ENCODE data around the gene APMAP. TPM values are rescaled to one million over a fixed set of nuclear protein-coding genes. Genes with fewer than 3 reads are reported as not detected.

Gene APMAP
- total RNA-seq, 1 donor from 2014 or later: 81.3 TPM

DNA sequence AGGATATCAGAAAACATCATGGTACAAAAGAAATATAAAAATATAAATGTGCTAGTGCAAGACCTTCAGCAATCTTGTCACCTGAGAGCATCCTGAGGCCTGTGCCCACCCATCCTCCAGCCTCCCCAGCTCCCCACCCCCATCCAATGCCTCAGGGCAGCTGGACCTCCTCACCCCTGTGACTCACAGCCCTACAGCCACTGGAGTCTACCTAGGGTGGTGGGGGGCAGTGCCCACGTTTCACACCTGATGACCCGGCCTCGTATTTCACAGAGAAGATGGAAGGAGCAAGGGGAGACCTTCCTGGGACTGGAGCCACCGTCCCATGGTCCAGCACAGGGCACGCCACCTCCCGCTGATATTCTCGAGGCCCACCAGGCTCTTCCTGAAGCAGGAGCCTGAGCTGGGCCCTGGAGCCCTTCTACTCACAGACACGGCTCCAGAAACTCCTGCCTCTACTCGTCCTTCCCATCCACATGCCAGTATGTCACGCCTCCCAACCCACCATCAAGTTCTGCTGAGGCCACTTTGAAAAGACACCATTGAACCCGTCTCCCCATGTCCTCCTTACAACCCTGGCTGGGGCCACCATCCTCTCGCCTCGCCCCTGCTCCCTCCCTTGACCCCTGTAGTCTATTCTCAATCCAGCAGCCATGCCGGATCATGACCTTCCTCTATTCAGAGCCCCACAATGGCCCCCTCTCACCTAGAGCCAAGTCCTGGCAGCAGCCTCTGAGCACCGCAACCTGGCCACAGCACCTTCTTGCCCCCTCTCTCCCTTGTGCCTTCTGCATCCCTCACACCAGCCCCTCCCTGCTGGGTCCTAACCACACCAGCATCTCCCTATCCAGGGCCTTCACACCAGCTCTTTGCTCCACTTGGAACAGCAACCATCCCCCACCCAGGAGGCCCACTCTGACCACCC is 13.3 kb downstream of the APMAP start:
- Mint-ChIP-seq H3K4me1 (ENCODE audit: low read depth) (peaks cover 3% of the 10 kb centered on the region), H3K9me3 (ENCODE audit: low read depth) (peaks cover 25% of the 10 kb centered on the region), H3K27ac (no peak overlapping the region), H3K4me3 (ENCODE audit: low read depth) (no peak overlapping the region), H3K27me3 (no peaks in the 10 kb centered on the region), H3K36me3 (ENCODE audit: insufficient read depth) (peaks cover 67% of the 10 kb centered on the region)
- DNase-seq (ENCODE audit: low spot score, unreplicated experiment): no peak
- TF ChIP-seq, protein P1, sequence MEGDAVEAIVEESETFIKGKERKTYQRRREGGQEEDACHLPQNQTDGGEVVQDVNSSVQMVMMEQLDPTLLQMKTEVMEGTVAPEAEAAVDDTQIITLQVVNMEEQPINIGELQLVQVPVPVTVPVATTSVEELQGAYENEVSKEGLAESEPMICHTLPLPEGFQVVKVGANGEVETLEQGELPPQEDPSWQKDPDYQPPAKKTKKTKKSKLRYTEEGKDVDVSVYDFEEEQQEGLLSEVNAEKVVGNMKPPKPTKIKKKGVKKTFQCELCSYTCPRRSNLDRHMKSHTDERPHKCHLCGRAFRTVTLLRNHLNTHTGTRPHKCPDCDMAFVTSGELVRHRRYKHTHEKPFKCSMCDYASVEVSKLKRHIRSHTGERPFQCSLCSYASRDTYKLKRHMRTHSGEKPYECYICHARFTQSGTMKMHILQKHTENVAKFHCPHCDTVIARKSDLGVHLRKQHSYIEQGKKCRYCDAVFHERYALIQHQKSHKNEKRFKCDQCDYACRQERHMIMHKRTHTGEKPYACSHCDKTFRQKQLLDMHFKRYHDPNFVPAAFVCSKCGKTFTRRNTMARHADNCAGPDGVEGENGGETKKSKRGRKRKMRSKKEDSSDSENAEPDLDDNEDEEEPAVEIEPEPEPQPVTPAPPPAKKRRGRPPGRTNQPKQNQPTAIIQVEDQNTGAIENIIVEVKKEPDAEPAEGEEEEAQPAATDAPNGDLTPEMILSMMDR (IDR thresholded peaks at IDR 0.05; ENCODE audit: unreplicated experiment): no peak

DNA sequence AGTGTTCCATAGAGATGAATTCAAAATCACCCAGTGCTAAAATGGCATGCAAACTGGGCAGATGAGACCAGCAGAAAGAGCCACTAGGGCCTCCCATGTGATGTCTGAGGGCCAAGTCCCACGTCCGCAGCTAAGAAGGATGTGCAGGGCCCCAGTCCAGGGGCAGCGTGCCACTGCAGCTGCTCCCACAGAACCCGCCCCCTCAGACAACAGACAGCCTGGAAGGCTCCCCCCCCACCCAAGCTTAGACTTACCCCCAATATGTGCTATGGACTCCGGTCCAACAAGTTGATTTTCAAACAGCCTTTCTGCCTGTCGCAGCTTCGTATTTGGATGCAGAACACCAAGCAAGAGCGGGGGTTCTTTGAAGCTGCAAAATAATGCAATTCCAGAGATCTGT is 14.0 kb downstream of the APMAP start:
- no peaks in the 10 kb centered on the region for H3K27me3 Mint-ChIP-seq
- H3K36me3 Mint-ChIP-seq (ENCODE audit: insufficient read depth): peaks cover 66% of the 10 kb centered on the region
- H3K27ac Mint-ChIP-seq: no peak overlapping the region

DNA sequence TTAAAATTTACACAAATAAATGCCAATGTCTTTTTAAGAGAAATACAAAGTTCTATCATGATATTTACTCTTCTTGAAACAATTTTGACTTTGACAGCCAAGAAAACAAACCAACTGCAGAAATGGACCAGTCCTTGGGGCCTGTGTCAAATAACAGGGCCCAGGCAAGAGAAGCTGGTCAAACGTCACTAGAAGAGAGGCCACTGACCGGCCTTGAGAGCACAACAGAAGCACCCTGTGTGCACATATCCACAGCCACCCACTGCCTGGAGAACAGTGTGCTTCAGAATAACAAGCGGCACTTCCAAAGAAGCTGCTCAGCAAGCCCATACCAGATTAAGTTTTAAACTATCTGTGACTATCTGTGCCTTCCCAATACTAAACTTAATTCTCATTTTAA is 14.8 kb downstream of the APMAP start:
- Mint-ChIP-seq H3K4me1 (ENCODE audit: low read depth) (no peaks in the 10 kb centered on the region), H3K9me3 (ENCODE audit: low read depth) (peaks cover 25% of the 10 kb centered on the region), H3K27me3 (no peaks in the 10 kb centered on the region), H3K27ac (no peak overlapping the region), H3K36me3 (ENCODE audit: insufficient read depth) (peaks cover 71% of the 10 kb centered on the region), H3K4me3 (ENCODE audit: low read depth) (no peak overlapping the region)
- no peak for DNase-seq (ENCODE audit: low spot score, unreplicated experiment)
- TF ChIP-seq, protein P1 (IDR thresholded peaks at IDR 0.05; ENCODE audit: unreplicated experiment): no peak

More for the DNA sequence above, 14.0 kb downstream of the APMAP start:
- Mint-ChIP-seq H3K4me1 (ENCODE audit: low read depth) (no peaks in the 10 kb centered on the region), H3K9me3 (ENCODE audit: low read depth) (peaks cover 25% of the 10 kb centered on the region), H3K4me3 (ENCODE audit: low read depth) (no peak overlapping the region)
- DNase-seq (ENCODE audit: low spot score, unreplicated experiment): no peak
- TF ChIP-seq, protein P1 (IDR thresholded peaks at IDR 0.05; ENCODE audit: unreplicated experiment): no peak

DNA sequence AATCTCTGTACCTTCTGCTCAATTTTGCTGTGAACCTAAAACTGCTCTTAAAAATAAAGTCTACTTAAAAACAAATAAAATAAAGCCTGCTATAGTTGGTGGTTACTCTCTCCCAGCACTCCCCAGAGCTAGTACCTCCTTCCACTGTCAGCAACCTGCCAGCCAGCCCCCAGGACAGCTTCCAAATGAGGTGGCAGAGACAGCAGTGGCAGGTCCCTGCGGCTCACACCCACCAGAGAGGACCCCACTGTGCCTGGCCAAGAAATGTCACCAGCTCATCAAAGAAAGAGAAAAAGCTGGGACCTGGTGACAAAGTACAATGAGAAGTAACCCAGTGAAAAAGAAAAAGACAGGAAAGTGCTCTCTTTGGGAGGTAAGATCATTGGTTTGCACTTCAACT is 15.2 kb downstream of the APMAP start:
- Mint-ChIP-seq H3K27ac (no peak overlapping the region), H3K27me3 (no peaks in the 10 kb centered on the region), H3K9me3 (ENCODE audit: low read depth) (peaks cover 25% of the 10 kb centered on the region), H3K4me1 (ENCODE audit: low read depth) (no peaks in the 10 kb centered on the region), H3K4me3 (ENCODE audit: low read depth) (no peak overlapping the region), H3K36me3 (ENCODE audit: insufficient read depth) (peaks cover 69% of the 10 kb centered on the region)
- TF ChIP-seq, protein P1 (IDR thresholded peaks at IDR 0.05; ENCODE audit: unreplicated experiment): no peak
- DNase-seq (ENCODE audit: low spot score, unreplicated experiment): no peak

DNA sequence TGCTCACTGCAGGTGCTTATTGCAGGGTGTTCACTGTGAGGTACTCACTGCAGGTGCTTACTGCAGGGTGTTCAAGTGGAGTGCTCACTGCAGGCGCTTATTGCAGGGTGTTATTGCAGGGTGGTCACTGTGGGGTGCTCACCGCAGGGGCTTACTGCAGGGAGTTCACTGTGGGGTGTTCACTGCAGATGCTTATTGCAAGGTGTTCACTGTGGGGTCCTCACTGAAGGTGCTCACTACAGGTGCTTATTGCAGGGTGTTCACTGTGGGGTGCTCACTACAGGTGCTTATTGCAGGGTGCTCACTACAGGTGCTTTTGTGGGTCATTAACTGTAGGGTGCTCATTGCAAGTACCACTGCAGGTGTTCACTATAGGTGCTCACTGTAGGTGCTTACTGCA is 20.2 kb downstream of the APMAP start:
- Mint-ChIP-seq H3K4me1 (ENCODE audit: low read depth) (no peaks in the 10 kb centered on the region), H3K27me3 (no peaks in the 10 kb centered on the region), H3K27ac (no peak overlapping the region), H3K4me3 (ENCODE audit: low read depth) (no peak overlapping the region), H3K36me3 (ENCODE audit: insufficient read depth) (peaks cover 41% of the 10 kb centered on the region), H3K9me3 (ENCODE audit: low read depth) (peaks cover 17% of the 10 kb centered on the region)
- TF ChIP-seq, protein P1 (IDR thresholded peaks at IDR 0.05; ENCODE audit: unreplicated experiment): no peak
- no peak for DNase-seq (ENCODE audit: low spot score, unreplicated experiment)
